Activated T-cell treated with anti-CD3 and anti-CD28 coated beads for 24 hours (primary cell): ENCODE results near the gene RIPK3.
A peak's percentile ranks its signal among the peaks of the same experiment; 100 is the strongest.

Source experiments
- DNase-seq: peaks from one replicate; pipeline ENCODE4 v3.0.0-alpha.2; 2020; ENCODE audit warnings: low read depth

The RIPK3 gene

GRCh38 chr14:24321212-24321975 lies 18.4 kb downstream of the RIPK3 start:
- no peak for DNase-seq

- no peak for DNase-seq
Observed at GRCh38 chr14:24317141-24317928, 22.5 kb downstream of the RIPK3 start.

GRCh38 chr14:24316597-24316950 lies 23.2 kb downstream of the RIPK3 start:
- no peak for DNase-seq

GRCh38 chr14:24315807-24316596 lies 23.8 kb downstream of the RIPK3 start:
- no peak for DNase-seq

- no peak for DNase-seq
Observed at GRCh38 chr14:24315243-24315806, 24.5 kb downstream of the RIPK3 start.

- no peak for DNase-seq
Observed at GRCh38 chr14:24314377-24315193, 25.2 kb downstream of the RIPK3 start.

- no peak for DNase-seq
Observed at GRCh38 chr14:24313913-24314312, 25.9 kb downstream of the RIPK3 start.

GRCh38 chr14:24312736-24313507 lies 26.9 kb downstream of the RIPK3 start:
- DNase-seq, result no peak

- no peak for DNase-seq
Observed at GRCh38 chr14:24311837-24312615, 27.8 kb downstream of the RIPK3 start.

GRCh38 chr14:24310646-24311604 lies 28.9 kb downstream of the RIPK3 start, which contains the start of gene LTB4R:
Gene LTB4R, plus strand, starts transcription at chr14:24311502. Its CDS starts 4,150 bp downstream, at chr14:24315652.
- peak; percentile 47 for DNase-seq

GRCh38 chr14:24310265-24310645 lies 29.5 kb downstream of the RIPK3 start:
- DNase-seq, result no peak

GRCh38 chr14:24309538-24310264 lies 30.1 kb downstream of the RIPK3 start, which contains the start of gene LTB4R2:
Gene LTB4R2, plus strand, starts transcription at chr14:24310140. Its CDS starts 525 bp downstream, at chr14:24310665.
- no peak for DNase-seq

GRCh38 chr14:24308342-24309124 lies 31.3 kb downstream of the RIPK3 start:
- DNase-seq, result no peak

GRCh38 chr14:24307575-24308341 lies 32.0 kb downstream of the RIPK3 start, which contains the start of gene CIDEB:
Gene CIDEB, minus strand, starts transcription at chr14:24307977. Its CDS starts 119 bp downstream, at chr14:24307858.
- DNase-seq, result no peak

GRCh38 chr14:24307156-24307574 lies 32.6 kb downstream of the RIPK3 start:
- DNase-seq, result no peak

GRCh38 chr14:24304019-24304387 lies 35.8 kb downstream of the RIPK3 start:
- DNase-seq, result no peak
